ENCODE results near the gene BID. TPM values are rescaled to one million over a fixed set of nuclear protein-coding genes. Genes with fewer than 3 reads are reported as not detected.

BID gene
- total RNA-seq, 1 donor from 2014 or later, result 43.3 TPM

DNA sequence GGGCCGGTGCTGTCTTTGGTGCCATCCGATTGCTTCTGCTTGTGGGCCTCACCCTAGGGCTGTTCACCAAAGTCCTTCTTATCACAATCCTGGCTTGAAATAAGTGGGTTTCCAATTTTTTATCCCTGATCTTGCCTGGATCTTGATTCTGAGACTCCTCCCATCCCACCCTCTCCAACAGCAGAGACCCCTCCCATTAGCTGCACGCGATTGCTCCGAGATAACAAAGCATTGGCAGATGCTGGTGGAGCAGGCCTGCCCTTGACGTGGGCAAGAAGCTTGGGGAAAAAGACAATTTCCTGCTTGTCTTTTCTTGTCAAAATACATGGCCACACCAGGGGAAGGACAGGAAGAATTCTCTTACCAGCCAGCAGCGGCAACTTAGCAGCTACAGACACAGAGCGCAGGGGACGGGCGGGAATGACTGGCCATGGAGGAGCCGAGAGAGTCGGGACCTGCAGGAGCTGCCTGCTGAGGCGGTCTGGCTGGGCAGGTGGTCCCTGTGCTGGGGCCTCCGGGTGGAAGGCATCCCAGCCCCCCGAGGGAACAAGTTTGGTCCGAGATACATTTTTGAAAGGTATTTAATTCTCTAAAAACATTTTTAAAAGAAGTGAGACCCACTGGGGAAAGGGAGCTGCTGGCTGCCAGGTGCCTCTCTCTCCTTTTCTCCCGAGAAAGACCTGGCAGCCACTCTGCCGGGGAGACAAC lies 9.7 kb upstream of the BID start:
- no peak for DNase-seq (ENCODE audit: low read depth in 2 of 2)

DNA sequence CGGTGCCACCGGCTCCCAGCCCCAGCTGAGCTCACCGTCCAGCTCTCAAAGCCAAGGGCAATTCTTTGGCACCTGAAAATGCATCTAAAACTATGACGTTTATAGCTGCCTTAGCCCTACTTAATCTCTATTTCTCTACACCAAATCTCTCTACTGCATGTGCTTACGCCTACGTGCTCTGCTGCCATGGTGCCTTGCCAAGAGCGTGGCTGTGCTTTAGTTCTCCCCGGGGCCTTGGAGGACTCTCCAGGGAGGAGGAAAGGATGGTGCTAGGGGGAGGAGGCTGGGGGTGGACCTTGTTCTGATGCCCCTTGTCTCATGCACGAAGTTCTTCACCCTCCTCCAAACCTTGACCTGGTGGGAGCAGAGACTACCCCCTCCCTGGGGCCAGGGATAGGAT lies 9.0 kb upstream of the BID start:
- DNase-seq (ENCODE audit: low read depth in 2 of 2), result no peak

DNA sequence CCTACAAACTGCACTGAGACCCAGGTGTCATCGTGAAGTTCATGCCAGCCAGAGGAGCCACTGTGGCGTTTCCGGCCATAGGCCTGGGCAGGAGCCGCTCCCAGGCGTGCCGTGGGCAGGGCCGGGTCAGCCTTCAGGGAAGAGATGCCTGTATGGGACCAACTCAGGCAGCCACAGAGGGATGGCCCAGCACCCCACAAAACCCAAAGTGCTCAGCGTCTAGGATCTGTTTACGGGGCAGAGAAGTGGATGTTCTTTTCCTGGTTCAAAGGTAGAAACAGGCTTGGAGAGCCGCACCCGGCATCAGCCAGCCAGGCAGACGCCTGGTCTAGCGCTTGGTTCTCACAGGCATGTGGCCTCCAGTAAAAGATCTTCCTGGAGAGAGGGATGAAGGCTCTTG lies 8.4 kb upstream of the BID start:
- DNase-seq (ENCODE audit: low read depth in 2 of 2), result no peak

DNA sequence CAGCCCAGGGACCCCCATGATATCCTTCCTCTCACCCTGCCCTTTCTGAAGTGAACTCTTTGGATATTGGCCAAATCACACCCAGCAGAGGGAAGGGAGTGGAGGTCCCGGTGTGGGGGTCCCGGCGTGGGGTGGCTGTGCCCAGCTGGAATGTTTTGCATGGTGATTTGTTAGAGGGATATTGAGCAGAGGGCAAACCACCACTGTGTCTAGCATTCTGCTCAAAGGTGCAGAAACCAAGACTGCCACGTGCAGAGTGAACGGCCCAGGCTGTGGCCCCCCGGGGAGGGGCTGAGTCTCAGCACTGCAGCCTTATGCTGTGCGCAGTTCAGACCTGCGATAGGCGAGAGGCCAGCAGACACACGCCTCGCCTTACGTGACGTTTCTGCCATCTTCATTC lies 7.9 kb upstream of the BID start:
- DNase-seq (ENCODE audit: low read depth in 2 of 2), result no peak

DNA sequence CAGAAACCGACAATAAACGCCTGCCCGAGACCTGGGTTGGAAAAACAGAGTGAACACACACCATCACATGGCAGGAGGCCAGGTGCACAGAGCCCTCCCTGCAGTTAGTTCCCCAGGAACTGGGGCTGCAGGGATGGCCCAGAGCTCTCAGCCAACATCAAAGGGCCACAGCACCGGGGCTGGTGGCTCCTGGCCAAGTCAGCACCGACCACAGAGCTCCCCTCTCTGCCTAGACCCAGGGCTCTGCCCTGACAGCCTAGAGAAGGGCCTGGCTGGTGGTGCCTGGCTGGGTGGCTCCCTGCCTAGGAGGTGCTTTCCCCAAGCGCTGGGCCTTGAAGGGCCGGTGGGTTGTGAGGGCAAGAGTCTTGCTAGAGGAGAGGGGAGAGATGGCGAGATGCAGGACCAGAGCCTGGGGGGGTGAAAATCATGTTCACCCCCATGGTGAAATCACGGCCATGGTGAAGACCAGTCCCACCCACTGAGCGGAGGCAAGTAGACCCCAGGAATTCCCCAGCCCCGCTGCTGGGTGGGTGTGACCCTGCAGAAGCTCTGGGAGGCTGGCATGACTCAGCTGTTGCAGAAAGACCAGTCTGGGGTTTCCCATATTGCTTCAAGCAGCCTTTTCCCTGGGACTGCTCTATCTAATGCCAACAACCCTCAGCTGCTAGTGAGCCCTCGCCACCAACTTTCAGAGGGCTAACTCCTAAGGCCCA lies 7.2 kb upstream of the BID start:
- DNase-seq (ENCODE audit: low read depth in 2 of 2), result peak; percentile 72 to 76

DNA sequence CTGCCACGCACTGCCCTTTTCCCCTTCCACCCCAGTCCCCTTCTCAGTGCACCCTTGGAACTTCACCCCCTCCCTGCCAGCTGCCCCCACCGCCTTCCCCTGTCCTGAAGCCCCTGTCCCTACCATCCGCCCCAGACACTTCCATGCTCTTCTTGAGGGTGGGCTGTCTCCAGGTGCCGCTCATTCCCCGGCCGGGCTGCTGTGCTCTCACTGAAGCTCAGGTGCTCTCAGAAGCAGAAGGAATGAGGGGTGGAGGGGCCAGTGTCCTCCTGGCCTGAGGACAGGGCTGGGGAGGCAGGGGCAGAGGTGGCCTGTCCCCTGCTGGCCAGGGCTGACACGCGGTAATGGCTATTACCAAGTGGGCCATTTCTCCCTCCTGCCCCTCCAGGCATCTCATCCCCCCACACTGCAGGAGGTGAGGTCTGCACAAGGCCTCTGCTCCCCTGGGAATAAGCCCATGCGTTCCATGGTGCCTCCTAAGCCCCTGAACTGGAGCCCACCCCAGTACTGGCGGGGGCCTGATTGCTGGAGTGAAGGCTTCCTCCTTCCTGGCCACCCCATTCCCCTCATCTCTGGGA lies 6.6 kb upstream of the BID start:
- no peak for DNase-seq (ENCODE audit: low read depth in 2 of 2)

DNA sequence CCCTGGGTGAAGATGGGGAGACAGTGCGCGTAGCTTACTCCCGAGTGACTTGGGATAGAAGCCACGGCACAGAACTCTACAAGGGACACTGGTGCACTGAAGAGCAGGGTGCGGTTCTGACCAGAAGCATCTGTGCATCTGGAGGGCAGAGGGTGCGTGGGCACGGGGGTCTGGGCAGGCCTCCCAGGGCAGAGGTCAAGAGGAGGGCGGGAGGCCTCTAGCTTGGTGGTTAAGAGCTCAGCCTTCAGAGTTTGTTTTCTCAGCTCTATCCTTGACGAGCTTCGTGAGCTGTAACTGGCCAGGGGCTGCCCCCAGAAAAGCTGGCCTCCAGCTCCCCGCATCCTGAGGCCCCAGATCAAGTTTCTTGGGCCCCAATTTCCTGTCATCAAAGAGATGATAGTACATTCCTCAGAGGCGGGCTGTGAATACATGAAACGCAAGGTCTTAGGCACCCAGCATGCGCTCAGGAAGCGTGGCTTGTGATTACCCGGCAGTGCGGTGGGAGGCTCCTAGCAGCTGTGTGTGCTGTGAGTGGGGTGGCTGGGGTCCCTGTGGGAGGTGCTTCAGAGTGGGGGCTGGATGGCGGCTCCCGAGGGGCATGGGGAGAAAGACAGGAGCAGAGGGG lies 6.0 kb upstream of the BID start:
- no peak for DNase-seq (ENCODE audit: low read depth in 2 of 2)

DNA sequence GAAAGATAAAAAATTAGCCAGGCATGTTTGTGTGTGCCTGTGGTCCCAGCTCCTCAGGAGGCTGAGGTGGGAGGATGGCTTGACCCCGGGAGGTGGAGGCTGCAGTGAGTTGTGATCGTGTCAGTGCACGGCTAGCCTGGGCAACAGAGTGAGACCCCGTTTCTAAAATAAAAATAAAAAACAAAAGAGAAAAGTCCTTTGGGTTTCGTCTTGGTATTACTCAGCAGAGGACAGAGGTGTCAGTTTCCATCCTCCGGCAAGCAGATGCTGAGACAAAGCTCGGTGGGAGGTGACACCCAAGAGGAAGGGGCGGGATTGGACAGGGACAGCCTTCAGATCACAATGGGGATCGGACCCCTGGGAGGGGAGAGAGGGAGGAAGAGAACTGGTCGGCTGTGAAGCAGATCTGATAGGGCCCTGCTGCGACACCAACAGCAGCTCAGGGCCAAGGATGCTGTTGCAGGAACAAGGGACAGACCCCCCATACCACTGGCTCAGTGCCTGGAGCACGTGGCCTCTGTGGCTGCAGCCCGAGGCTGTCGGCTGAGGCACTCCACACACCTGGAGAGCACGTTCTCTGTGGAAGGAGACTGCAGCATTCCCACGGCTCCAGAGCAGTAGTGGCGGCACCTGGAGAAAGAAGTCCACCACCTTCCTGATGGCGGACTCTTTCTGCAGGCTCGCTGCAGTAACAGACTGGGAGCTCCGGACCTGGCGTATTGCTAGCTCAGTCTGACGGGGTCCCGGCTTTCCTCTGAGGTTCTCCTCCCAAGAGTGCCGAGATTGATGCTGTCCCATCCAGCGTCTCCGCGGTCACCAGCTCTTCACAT lies 5.2 kb upstream of the BID start:
- no peak for DNase-seq (ENCODE audit: low read depth in 2 of 2)

DNA sequence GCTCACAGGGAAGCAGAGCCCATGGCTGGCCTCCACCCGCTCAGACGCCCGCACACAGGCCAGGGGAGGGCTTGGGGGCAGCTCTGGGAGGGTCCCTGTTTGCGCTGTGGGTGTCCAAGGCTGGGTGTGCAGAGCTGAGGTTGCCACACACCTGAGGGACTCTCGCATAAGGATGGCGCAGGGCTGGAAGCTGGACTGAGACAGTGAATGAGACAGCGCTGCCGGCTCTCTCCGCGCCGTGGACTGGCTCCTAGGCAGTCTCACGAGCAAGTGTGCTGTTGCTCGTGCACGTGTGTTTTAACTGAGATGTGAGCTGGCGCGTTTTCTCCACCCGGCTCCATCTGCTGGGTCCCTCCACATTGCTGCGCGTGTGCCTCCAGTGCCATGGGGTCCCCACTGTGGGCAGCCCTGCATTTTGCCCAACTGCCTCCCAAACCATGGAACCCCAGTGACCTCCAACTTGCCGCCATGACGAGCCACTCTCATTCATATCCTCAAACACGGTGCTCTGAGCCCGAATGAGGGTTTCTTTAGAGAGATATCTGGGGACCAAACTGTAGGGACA lies 4.2 kb upstream of the BID start:
- no peak for DNase-seq (ENCODE audit: low read depth in 2 of 2)

DNA sequence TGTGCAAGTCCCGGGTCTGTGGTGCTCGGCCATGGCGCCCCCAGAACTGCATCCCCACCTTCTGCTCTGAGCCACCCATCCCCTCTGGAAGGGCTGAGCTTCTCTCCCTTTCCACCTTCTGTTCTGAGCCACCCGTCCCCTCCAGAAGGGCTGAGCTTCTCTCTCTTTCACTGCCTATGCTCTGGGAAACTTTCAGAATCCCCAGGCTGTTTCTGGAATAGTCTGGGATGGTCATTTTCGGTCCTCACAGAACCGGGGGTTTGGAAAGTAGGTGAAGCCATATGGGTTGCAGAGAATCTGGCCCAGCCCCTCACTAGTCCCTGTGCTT lies 3.4 kb upstream of the BID start:
- no peak for DNase-seq (ENCODE audit: low read depth in 2 of 2)

DNA sequence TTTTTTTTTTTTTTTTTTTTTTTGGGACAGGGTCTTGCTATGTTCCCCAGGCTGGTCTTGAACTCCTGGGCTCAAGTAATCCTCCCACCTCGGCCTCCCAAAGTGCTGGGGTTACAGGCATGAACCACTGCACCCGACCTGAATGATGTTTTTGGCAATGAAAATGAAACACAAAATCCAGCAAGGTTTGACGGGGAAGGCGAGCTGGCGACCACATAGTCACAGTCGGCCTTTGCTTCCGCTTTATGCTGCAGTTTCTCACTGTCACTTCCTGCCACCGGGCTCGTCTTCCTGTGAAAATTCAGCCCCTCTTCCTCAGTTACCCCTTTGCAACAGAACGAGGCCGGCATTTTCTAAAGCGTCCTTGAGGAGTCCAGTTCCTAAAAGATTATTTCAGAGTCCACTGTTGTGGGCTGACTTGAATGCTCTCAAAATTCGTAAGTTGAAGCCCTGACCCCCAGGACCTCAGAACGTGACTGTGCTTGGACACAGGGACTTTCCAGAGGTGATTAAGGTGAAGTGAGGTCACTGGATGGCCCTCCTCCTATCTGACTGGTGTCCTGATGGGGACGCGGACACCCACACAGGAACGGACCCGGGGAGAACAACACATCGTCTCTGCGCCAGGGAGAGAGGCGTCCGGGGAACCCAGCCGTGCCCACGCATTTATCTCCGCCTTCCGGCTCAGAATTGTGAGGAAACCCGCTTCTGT lies 2.9 kb upstream of the BID start:
- peak; percentile 37 to 90 for DNase-seq (ENCODE audit: low read depth in 2 of 2)

DNA sequence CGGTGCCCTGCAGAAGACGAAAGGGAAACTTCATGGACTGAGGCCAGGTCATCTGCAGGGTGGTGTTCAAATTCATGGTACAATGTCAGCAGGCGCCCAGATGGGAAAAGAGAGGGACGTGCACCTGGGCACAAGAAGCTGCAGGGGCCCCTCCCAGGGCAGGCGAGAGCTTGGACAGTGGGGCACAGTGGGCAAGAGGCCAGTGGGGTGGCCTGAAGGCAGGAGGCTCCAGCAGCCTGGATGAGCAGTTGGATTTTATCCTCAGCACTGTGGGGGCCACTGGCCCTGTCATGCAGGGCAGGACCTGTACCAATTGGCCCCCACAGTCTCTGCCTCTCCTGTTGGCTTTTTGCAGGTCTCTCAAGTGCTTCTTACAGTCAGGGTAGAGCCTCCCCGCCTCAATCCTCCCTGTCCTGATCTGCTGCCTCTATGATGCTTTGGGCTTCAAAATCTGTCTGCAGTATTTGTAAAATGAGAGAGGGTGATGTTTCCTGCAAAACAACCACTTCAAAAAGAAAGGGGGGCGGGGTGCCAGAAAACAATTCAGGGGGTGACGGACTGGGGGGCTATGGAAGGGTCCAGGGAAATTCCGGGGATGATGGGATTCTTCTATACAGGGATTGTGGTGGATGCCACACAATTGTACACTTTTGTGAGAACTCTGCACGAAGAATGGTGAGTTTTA lies 1.7 kb upstream of the BID start:
- no peak for DNase-seq (ENCODE audit: low read depth in 2 of 2)

DNA sequence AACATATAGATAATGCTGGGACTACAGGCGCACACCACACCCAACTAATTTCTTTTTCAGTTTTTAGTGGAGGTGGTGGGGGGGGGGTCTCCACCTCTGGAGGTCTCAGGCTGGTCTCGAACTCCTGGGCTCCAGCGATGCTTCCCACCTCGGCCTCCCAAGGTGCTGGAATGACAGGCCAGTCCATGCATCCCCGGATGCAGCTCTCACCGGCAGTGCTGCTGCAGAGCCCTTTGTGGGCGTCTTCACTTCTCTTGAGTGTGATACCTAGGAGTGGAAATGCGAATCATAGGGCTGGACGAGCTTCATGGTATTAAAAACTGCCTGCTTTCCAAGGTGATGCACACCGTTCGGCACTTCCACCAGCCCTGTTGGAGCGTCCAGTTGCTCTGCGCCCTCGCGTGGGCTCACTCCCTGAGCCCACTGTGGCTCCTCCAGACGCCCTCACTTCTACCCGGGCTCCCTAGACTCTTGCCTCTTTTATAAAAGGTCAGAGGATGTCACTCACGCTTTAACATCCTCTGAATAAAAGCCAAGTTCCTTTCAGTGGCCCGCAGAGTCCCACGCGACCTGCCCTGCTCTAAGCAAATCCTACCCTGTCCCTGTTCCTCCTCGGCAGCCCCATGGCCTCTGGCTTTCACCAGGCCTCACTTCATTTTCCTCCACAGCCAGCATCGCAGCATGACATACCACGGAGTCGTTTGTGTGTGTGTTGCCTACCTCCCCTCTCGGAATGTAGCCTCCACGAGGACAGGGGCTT lies 837 bp upstream of the BID start:
- no peak for DNase-seq (ENCODE audit: low read depth in 2 of 2)

DNA sequence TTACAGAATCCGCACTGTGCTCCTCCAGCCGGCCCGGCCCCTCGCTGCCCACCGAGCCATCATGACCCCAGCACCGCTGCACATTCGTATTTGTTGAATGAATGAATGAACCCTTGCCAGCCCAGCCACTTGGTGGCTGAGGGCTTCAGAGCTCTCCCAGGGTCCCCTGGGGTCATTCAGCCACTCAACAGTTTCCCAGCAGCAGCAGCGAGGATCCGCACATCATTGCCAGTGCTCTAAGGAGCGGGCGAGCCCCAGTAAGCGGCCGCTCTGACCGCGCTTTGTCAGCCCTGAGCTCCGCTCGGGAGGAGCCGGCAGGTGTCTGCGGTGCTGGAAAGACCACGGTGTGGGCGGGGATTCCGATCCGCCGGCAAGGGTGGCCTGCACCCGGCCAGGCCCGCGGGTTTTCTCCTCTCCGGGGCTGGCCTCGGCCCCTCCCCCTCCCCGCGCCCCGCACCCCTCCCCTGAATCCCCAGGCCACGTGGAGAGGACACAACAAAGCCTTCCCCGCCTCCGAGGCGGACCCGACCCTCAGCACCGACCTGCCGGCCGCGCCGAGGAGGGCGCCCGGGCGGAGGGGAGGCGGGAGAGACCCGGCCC lies 563 bp downstream of the BID start:
- DNase-seq (ENCODE audit: low read depth in 2 of 2), result peak; percentile 13 to 37

DNA sequence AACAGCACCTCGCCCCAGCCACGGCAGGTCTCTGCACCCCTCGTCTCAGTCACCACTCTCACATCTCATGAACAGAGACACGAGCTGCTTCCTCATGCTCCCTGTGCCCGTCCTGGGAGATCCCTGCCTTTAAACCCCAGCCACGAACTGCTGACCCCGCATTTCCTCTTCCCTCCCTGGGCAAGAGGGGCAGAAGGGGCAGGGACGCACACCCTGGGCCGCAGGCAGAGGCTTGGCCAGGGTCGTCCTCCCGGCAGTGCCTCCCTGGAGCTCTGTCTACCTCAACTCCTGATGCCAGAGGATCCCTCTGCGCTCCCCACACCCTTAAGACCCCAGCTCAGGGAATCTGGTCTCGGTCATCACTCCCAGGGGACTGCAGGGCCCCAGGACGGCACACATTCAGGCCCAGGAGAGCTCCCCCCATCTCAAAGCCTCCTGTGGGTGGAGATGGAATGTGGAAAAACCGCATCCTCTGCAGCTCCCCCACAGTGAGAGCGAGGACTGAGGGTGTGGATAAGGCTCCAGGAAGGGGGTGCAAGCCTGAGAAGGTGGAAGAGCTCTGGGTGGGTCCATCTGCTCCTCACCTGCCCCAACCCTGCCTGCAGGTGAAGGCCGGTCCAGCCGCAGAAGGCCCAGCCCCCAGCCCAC lies 1.2 kb downstream of the BID start:
- DNase-seq (ENCODE audit: low read depth in 2 of 2), result no peak

DNA sequence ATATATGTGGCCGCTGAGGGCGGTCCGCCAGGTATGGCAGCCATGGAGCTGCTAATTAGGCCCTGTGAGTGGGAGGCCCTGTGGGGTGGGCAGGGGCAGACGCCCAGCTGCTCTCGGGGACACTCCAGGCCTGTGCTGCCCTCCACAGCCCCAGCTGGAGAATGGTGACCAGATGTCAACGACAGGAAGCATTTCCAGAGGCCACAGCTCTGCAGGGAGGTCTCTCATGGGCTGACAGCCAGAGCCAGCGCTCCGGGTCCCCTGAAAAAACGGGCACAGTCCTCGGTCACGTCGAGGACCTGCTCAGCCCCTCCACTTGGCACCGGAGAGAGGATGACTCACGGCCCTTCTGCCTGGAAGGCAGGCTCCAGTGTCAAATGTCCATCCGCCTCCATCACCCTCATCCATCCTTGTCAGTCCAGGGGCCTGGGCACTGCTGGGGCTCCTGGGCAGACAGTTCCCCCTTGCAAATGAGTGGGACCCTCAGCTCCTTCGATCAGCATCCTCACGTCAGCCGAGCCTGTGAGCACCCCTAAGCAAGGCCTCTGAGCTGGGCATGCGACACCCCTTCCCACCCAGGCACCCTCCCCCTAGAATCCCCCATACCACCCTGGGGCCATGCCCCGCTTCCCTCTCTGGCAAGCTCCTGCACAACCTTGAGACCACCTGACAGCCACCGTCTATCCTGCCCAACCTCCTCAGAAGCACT lies 1.9 kb downstream of the BID start:
- peak; percentile 44 for DNase-seq (ENCODE audit: low read depth in 2 of 2)

DNA sequence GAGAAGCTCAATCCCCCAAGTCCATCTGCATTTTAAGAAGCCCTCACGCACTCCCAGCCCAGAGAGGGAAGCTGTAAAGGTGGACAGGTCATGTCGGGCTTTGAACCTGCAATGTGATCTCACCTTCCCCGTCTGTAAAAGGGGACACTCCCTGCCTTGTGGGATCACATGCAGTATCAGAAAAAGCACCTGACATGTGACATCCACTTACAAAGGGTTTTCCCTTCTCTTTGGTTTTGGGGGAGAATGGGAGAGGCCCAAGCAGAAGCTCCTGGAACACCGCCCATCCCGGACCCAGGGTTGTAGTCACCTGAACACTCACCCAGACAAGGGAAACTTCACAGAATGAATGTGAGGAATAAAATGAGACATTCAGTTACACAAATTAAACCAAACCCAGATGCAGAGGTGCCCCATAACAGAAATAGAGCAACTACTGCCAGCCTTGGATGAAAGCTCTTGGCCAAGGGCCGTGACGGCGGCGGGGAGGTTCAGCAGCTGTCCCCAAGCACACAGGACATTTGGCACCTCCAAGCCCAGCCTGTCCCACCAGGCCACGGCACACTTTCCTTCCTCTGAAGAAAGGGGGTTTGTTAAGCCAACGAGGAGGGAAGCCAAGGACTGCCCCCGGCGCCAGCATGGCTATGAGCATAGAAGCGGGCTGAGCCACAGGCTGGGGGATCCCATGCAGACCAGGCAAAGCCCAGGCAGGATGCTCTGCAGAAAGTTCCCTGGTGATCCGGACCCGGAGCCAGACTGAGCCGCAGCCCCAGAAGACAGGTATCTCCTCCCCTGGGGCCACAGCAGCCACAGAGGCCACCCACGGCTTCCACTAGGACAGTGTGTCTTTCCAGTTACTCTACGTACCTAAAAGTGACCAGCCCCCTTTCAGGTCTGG lies 3.8 kb downstream of the BID start:
- DNase-seq (ENCODE audit: low read depth in 2 of 2), result no peak

Data from lung microvascular endothelial cell (primary cell).